Spleen (tissue), 11 donors: ENCODE results near the gene CARHSP1. TPM values are rescaled to one million over a fixed set of nuclear protein-coding genes. Genes with fewer than 3 reads are reported as not detected.
A peak's percentile ranks its signal among the peaks of the same experiment; 100 is the strongest.

Experiments
- DNase-seq: peaks from one replicate; pipeline ENCODE4 v3.0.0-alpha.2; 2020
- H3K27ac ChIP-seq, 8 donors: fragments of 200-600 bp; sonication (generic) in 7 of 8; 1 replicate in 4 of 8; 2 replicates in 4 of 8; pipeline versions ENCODE4 v1.5.0 to v1.8.0; 2016 to 2021; ENCODE audit warnings: inconsistent platforms in 4 of 8, mild to moderate bottlenecking in 4 of 8, moderate library complexity in 1 of 8
- H3K27me3 ChIP-seq, 7 donors: fragments of 200-600 bp; sonication (generic) in 6 of 7; replicated peaks in 1 of 7; 1 replicate in 4 of 7; 2 replicates in 3 of 7; pipeline versions ENCODE4 v1.5.0 to v1.8.0; 2016 to 2021; ENCODE audit warnings: inconsistent platforms in 3 of 7, mild to moderate bottlenecking in 1 of 7
- H3K36me3 ChIP-seq, 6 donors: fragments of 200-600 bp; sonication (generic) in 5 of 6; 1 replicate in 4 of 6; 2 replicates in 2 of 6; pipeline versions ENCODE4 v1.5.0 to v1.8.0; 2016 to 2021; ENCODE audit warnings: inconsistent platforms in 2 of 6
- H3K4me1 ChIP-seq, 6 donors: fragments of 200-600 bp; sonication (generic) in 5 of 6; 1 replicate in 3 of 6; 2 replicates in 3 of 6; pipeline versions ENCODE4 v1.5.0 to v1.8.0; 2016 to 2021; ENCODE audit warnings: inconsistent platforms in 3 of 6
- H3K4me3 ChIP-seq, 8 donors: fragments of 200-600 bp; sonication (generic) in 7 of 8; 1 replicate in 4 of 8; 2 replicates in 4 of 8; pipeline versions ENCODE4 v1.5.0 to v1.8.0; 2016 to 2021; ENCODE audit warnings: inconsistent platforms in 4 of 8, mild to moderate bottlenecking in 4 of 8, moderate library complexity in 2 of 8
- H3K9me3 ChIP-seq, 8 donors: fragments of 200-600 bp; sonication (generic) in 7 of 8; 1 replicate in 4 of 8; 2 replicates in 4 of 8; pipeline versions ENCODE4 v1.5.0 to v1.8.0; 2016 to 2021; ENCODE audit warnings: inconsistent platforms in 4 of 8
- POLR2A ChIP-seq, 3 donors: fragments of 450-650 bp; IDR thresholded peaks; one replicate each; pipeline ENCODE4 v1.5.1; 2017; ENCODE audit warnings: antibody characterized with exemption in 3 of 3, mild to moderate bottlenecking in 1 of 3
- POLR2AphosphoS5 ChIP-seq, 3 donors: sonication (generic); formaldehyde crosslinking; IDR thresholded peaks; one replicate each; pipeline ENCODE4 v1.5.1; 2017; ENCODE audit warnings: antibody characterized with exemption in 3 of 3
- WGBS, 5 donors: extraction: QIAGEN DNeasy Blood & Tissue Kit in 3 of 5; methylation state at CpG; one replicate each; pipeline versions ENCODE4 v1.1.5 to v1.1.7; 2013 to 2018; 5-methylcytosine and 5-hydroxymethylcytosine counted together
- intact Hi-C: fragments of 100-400 bp; cut with DNase I; formaldehyde crosslinking; loops from one replicate; pipeline ENCODE4 v1.15.0; 2023; ENCODE audit warnings: low total_unique reads
- polyA plus RNA-seq, 3 donors: library from polyadenylated mRNA; stranded (reverse); fragments of 200-250 nt; gene quantifications; one replicate each; pipeline ENCODE4 v1.2.1, GENCODE V29; 2013
- total RNA-seq, 7 donors: library from RNA; depleted of rRNA in 3 of 7; stranded (reverse); fragments of >200 nt in 3 of 7; fragmentation: NEBNext Ultra II Directional in 4 of 7; extraction: Animal tissue kit (Norgen Biotek cat#: 25700) in 4 of 7; gene quantifications; one replicate each; pipeline versions ENCODE4 v1.1.0 to v1.2.1, GENCODE V29; 2016 to 2021
- TF ChIP-seq, protein P1 (sequence below), 11 experiments: fragments of 200-600 bp in 7 of 11; fragments of 450-650 bp in 4 of 11; sonication (generic) in 4 of 11; IDR thresholded peaks in 8 of 11; conservative IDR thresholded peaks in 3 of 11; 1 replicate in 7 of 11; 2 replicates in 4 of 11; pipeline versions ENCODE4 v1.4.0 to v1.8.0; 2016 to 2021; ENCODE audit warnings: antibody characterized with exemption in 11 of 11, inconsistent platforms in 4 of 11, mild to moderate bottlenecking in 1 of 11
- donor health status: healthy with polysubstance abuse.
- donor health status: DM: no; HTN: no; CAD: no; lungs with moderate emphysema.
- donor health status: DM: no; HTN: no; CAD: no.
- donor health status: Bipolar disorder and iron deficiency.
- donor health status: healthy.
- donor health status: DM: no; HTN: no; CAD: no.
- donor health status: DM: yes; HTN: yes; CAD: no.

Gene CARHSP1
- total and polyA plus RNA-seq, 10 donors, result 42.6 to 98.0 (median 55.7) TPM

DNA sequence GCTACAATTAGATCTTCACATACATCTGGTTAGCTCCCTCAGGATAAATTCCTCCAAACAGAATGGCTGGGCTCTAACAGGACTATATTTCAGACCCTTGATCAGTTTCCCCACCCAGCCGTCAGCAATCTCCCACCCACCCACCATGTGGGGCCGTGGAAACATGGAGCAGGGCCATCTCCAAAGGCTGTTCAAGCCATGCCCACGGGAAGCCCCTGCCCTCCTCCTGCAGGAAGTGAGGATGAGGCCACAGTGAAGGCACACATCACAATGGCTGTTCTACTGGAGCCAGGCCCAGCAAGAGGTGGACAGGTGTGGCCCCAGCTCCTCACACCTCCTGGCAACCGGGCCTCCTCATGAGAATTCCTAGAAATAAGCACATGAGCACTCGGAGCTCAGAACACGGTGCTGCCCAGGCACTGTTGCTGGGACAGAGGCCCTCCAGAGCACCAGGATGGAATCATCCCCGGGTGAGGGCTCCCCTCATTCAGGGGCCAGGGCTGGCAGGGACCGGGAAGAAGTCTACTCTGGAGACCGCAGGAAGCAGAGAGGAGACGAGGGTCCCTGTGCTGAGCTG lies 13.3 kb upstream of the CARHSP1 start, which contains the start of gene LITAFD:
Gene LITAFD (plus strand): TSS at position 311 of the 577 bp plus-strand sequence. CDS start 2,005 bp downstream, outside the sequence.
- H3K4me1 ChIP-seq, result peaks cover 0 to 30% (median 15%) of the 10 kb centered on the region in 6 donors
- no peak within 1 kb of the TSS for H3K4me3 ChIP-seq
- peaks cover 0 to under 1% (median 0%) of the 10 kb centered on the region in 6 donors for H3K36me3 ChIP-seq
- H3K9me3 ChIP-seq, result no peaks in the 10 kb centered on the region
- DNase-seq, result no peak
- intact Hi-C loops, result loop anchor here (5.0 kb wide), 2 partner anchors 220 to 315 kb away; no protein-coding TSS in a partner anchor
- peaks cover 0 to 39% (median 0%) of the 10 kb centered on the region in 7 donors for H3K27me3 ChIP-seq
- WGBS, 5 donors, result 69 to 83% (median 74%) methylated on average over 10 of the region's 10 CpGs
- TF ChIP-seq POLR2AphosphoS5 (IDR thresholded peaks at IDR 0.05), result no peak
- TF ChIP-seq, protein P1, sequence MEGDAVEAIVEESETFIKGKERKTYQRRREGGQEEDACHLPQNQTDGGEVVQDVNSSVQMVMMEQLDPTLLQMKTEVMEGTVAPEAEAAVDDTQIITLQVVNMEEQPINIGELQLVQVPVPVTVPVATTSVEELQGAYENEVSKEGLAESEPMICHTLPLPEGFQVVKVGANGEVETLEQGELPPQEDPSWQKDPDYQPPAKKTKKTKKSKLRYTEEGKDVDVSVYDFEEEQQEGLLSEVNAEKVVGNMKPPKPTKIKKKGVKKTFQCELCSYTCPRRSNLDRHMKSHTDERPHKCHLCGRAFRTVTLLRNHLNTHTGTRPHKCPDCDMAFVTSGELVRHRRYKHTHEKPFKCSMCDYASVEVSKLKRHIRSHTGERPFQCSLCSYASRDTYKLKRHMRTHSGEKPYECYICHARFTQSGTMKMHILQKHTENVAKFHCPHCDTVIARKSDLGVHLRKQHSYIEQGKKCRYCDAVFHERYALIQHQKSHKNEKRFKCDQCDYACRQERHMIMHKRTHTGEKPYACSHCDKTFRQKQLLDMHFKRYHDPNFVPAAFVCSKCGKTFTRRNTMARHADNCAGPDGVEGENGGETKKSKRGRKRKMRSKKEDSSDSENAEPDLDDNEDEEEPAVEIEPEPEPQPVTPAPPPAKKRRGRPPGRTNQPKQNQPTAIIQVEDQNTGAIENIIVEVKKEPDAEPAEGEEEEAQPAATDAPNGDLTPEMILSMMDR (IDR thresholded peaks at IDR 0.05 in 8 of 11, conservative IDR thresholded peaks at IDR 0.05 in 3 of 11), result no peak
- H3K27ac ChIP-seq, result no peak within 1 kb of the TSS

DNA sequence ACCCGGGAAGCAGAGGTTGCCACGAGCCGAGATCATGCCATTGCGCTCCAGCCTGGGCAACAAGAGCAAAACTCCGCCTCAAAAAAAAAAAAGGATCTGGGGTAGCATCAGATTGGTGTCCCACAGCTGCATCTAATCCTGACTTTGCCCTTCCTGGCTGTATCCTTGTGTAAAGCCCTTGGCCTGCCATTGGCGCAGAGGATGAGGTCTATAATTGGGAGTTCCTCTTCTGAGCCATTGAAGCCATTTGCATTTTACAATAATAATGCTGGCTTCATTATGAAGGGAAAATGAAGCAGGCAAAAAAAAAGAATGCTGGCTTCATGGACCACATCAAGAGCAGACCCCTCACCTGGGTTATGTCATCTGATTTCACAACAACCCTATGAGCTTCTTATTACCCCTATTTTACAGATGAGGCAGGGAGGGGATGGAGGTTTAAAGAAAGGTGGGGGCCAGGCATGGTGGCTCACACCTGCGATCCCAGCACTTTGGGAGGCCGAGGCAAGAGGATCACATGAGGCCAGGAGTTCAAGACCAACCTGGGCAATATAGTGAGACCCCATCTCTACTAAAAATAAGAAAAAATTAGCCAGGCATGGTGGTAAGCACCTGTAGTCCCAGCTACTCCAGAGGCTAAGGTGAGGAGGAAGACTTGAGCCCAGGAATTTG lies 12.2 kb upstream of the CARHSP1 start:
- WGBS, 5 donors, result 84 to 91% (median 88%) methylated on average over 8 of the region's 8 CpGs

DNA sequence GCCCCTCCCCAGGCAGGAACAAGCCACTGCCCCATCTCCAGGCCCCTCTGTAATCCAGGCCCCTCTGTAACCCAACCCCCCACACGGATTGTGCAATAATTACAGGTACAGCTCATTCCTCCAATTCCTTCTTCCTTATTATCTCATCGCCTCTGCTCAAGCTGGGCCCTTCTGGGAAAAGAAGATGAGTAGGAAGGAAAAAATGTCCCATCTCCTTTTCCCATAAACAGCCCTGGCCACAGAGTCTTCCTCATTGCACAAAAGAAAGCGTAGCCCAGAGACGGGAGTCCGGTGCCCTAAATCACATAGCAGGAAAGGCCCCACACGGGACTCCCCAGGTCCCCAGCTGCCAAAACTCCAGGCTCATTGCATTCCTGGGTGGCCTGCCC lies 9.7 kb upstream of the CARHSP1 start:
- no peak overlapping the region for H3K4me3 ChIP-seq
- no peak for DNase-seq
- H3K36me3 ChIP-seq, result no peaks in the 10 kb centered on the region
- peaks cover 0 to 17% (median 0%) of the 10 kb centered on the region in 7 donors for H3K27me3 ChIP-seq
- peaks cover 0 to 16% (median 6%) of the 10 kb centered on the region in 6 donors for H3K4me1 ChIP-seq
- WGBS, 5 donors, result 64 to 83% (median 68%) methylated on average over 6 of the region's 6 CpGs
- no peak overlapping the region for H3K27ac ChIP-seq
- TF ChIP-seq POLR2AphosphoS5 (IDR thresholded peaks at IDR 0.05) (no peak), POLR2A (IDR thresholded peaks at IDR 0.05) (no peak)
- TF ChIP-seq, protein P1 (IDR thresholded peaks at IDR 0.05 in 8 of 11, conservative IDR thresholded peaks at IDR 0.05 in 3 of 11), result no peak
- intact Hi-C loops, result no loop called here
- H3K9me3 ChIP-seq, result no peaks in the 10 kb centered on the region

More for the DNA sequence above, 12.2 kb upstream of the CARHSP1 start:
- no peak overlapping the region for H3K27ac ChIP-seq
- no peaks in the 10 kb centered on the region for H3K9me3 ChIP-seq
- H3K4me3 ChIP-seq, result no peak overlapping the region
- peak; percentile 19 for DNase-seq
- H3K36me3 ChIP-seq, result no peaks in the 10 kb centered on the region
- peaks cover 0 to 23% (median 11%) of the 10 kb centered on the region in 6 donors for H3K4me1 ChIP-seq
- intact Hi-C loops, result loop anchor here (5.0 kb wide), 2 partner anchors 219 to 314 kb away; no protein-coding TSS in a partner anchor
- H3K27me3 ChIP-seq, result peaks cover 0 to 39% (median 0%) of the 10 kb centered on the region in 7 donors
- TF ChIP-seq, protein P1 (IDR thresholded peaks at IDR 0.05 in 8 of 11, conservative IDR thresholded peaks at IDR 0.05 in 3 of 11), result no peak
- TF ChIP-seq POLR2A (IDR thresholded peaks at IDR 0.05), result no peak
- TF ChIP-seq POLR2AphosphoS5 (IDR thresholded peaks at IDR 0.05), result no peak
